SK-N-SH treated with all-trans-retinoic acid at 6 μM for 48 hours (cell line): ENCODE data around the gene NUP42.

Experiments used
- ATAC-seq: fragments of 200-7000 bp; cut with Tn5 transposase; 3 replicates; pipeline ENCODE4 v1.9.1; 2020; ENCODE audit warnings: mild to moderate bottlenecking, moderate library complexity
- ARNTL ChIP-seq: fragments of 450-650 bp; formaldehyde crosslinking; IDR thresholded peaks from 2 replicates; pipeline ENCODE4 v1.5.0; 2020; ENCODE audit warnings: low read depth, mild to moderate bottlenecking, moderate library complexity, borderline replicate concordance
- BACH2 ChIP-seq: fragments of 250-450 bp; sonication (Bioruptor Pico); IDR thresholded peaks from 2 replicates; pipeline ENCODE4 v1.9.0; 2021; ENCODE audit warnings: mild to moderate bottlenecking, borderline replicate concordance
- CREB5 ChIP-seq: fragments of 250-450 bp; sonication (Bioruptor Pico); IDR thresholded peaks from 2 replicates; pipeline ENCODE4 v1.5.1; 2020; ENCODE audit warnings: low read depth, mild to moderate bottlenecking, moderate library complexity
- ESRRG ChIP-seq: fragments of 250-450 bp; sonication (Bioruptor Pico); IDR thresholded peaks from 2 replicates; pipeline ENCODE4 v1.6.1; 2021; ENCODE audit warnings: mild to moderate bottlenecking
- GLIS3 ChIP-seq: fragments of 250-450 bp; sonication (Bioruptor Pico); IDR thresholded peaks from 2 replicates; pipeline ENCODE4 v1.5.0; 2020; ENCODE audit warnings: mild to moderate bottlenecking, moderate library complexity
- ISL1 ChIP-seq: fragments of 250-450 bp; sonication (Bioruptor Pico); IDR thresholded peaks from 2 replicates; pipeline ENCODE4 v2.1.2; 2022; ENCODE audit warnings: mild to moderate bottlenecking, moderate library complexity
- OSR1 ChIP-seq: fragments of 250-450 bp; sonication (Bioruptor Pico); IDR thresholded peaks from 2 replicates; pipeline ENCODE4 v1.8.0; 2022; ENCODE audit warnings: moderate library complexity, mild to moderate bottlenecking, inconsistent platforms
- POU6F1 ChIP-seq: fragments of 250-450 bp; sonication (Bioruptor Pico); IDR thresholded peaks from 2 replicates; pipeline ENCODE4 v1.8.0; 2021; ENCODE audit warnings: low read depth, mild to moderate bottlenecking, moderate library complexity, borderline replicate concordance
- PPARA ChIP-seq: fragments of 250-450 bp; sonication (Bioruptor Pico); IDR thresholded peaks from 2 replicates; pipeline ENCODE4 v1.5.0; 2020; ENCODE audit warnings: mild to moderate bottlenecking, borderline replicate concordance
- RARB ChIP-seq: fragments of 250-450 bp; sonication (Bioruptor Pico); IDR thresholded peaks from 2 replicates; pipeline ENCODE4 v1.8.0; 2021; ENCODE audit warnings: mild to moderate bottlenecking, moderate library complexity
- SNAI2 ChIP-seq: fragments of 250-450 bp; sonication (Bioruptor Pico); IDR thresholded peaks from 2 replicates; pipeline ENCODE4 v1.5.0; 2020; ENCODE audit warnings: mild to moderate bottlenecking, moderate library complexity
- TCF4 ChIP-seq: fragments of 250-450 bp; sonication (Bioruptor Pico); IDR thresholded peaks from 2 replicates; pipeline ENCODE4 v1.8.0; 2021; ENCODE audit warnings: mild to moderate bottlenecking, moderate library complexity, borderline replicate concordance
- TOX ChIP-seq: fragments of 250-450 bp; sonication (Bioruptor Pico); IDR thresholded peaks from 2 replicates; pipeline ENCODE4 v1.8.0; 2021; ENCODE audit warnings: mild to moderate bottlenecking, moderate library complexity, borderline replicate concordance
- ZC3H10 ChIP-seq: fragments of 250-450 bp; sonication (Bioruptor Pico); IDR thresholded peaks from 2 replicates; pipeline ENCODE4 v1.5.1; 2021; ENCODE audit warnings: mild to moderate bottlenecking, moderate library complexity
- ZFP3 ChIP-seq: fragments of 250-450 bp; sonication (Bioruptor Pico); IDR thresholded peaks from 2 replicates; pipeline ENCODE4 v1.5.0; 2020; ENCODE audit warnings: mild to moderate bottlenecking, moderate library complexity
- ZNF565 ChIP-seq: fragments of 450-650 bp; formaldehyde crosslinking; conservative IDR thresholded peaks from 2 replicates; pipeline ENCODE4 v1.5.0; 2020; ENCODE audit warnings: low read depth, mild to moderate bottlenecking, moderate library complexity
- ZNF70 ChIP-seq: fragments of 450-650 bp; formaldehyde crosslinking; IDR thresholded peaks from 2 replicates; pipeline ENCODE4 v1.5.0; 2020; ENCODE audit warnings: mild to moderate bottlenecking, moderate library complexity
- ZNF8 ChIP-seq: fragments of 450-650 bp; formaldehyde crosslinking; IDR thresholded peaks from 2 replicates; pipeline ENCODE4 v1.5.0; 2020; ENCODE audit warnings: mild to moderate bottlenecking, moderate library complexity
- TF ChIP-seq, protein P1 (sequence below): fragments of 250-450 bp; sonication (Bioruptor Pico); IDR thresholded peaks from 2 replicates; pipeline ENCODE4 v1.5.0; 2020; ENCODE audit warnings: mild to moderate bottlenecking, moderate library complexity
- TF ChIP-seq, protein P2 (sequence below): fragments of 250-450 bp; sonication (Bioruptor Pico); IDR thresholded peaks from 2 replicates; pipeline ENCODE4 v1.8.0; 2020; ENCODE audit warnings: mild to moderate bottlenecking, moderate library complexity, borderline replicate concordance
- TF ChIP-seq, protein P3 (sequence below): fragments of 250-450 bp; sonication (Bioruptor Pico); IDR thresholded peaks from 2 replicates; pipeline ENCODE4 v1.5.1; 2021; ENCODE audit warnings: mild to moderate bottlenecking, moderate library complexity

The NUP42 gene

GRCh38 chr7:23213755-23214154 is 31.9 kb downstream of the NUP42 start:
- TF ChIP-seq TCF4 (CRISPR knock-in tag) (no peak), GLIS3 (CRISPR knock-in tag) (no peak), BACH2 (no peak)
- no peak for ATAC-seq

- ATAC-seq, result no peak
- TF ChIP-seq ZNF70 (CRISPR knock-in tag), result no peak
- TF ChIP-seq, protein P1, sequence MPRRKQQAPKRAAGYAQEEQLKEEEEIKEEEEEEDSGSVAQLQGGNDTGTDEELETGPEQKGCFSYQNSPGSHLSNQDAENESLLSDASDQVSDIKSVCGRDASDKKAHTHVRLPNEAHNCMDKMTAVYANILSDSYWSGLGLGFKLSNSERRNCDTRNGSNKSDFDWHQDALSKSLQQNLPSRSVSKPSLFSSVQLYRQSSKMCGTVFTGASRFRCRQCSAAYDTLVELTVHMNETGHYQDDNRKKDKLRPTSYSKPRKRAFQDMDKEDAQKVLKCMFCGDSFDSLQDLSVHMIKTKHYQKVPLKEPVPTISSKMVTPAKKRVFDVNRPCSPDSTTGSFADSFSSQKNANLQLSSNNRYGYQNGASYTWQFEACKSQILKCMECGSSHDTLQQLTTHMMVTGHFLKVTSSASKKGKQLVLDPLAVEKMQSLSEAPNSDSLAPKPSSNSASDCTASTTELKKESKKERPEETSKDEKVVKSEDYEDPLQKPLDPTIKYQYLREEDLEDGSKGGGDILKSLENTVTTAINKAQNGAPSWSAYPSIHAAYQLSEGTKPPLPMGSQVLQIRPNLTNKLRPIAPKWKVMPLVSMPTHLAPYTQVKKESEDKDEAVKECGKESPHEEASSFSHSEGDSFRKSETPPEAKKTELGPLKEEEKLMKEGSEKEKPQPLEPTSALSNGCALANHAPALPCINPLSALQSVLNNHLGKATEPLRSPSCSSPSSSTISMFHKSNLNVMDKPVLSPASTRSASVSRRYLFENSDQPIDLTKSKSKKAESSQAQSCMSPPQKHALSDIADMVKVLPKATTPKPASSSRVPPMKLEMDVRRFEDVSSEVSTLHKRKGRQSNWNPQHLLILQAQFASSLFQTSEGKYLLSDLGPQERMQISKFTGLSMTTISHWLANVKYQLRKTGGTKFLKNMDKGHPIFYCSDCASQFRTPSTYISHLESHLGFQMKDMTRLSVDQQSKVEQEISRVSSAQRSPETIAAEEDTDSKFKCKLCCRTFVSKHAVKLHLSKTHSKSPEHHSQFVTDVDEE, result no peak
These were observed 32.6 kb downstream of the NUP42 start for GRCh38 chr7:23214423-23214822.

GRCh38 chr7:23214938-23215337 is 33.1 kb downstream of the NUP42 start:
- TF ChIP-seq, protein P2, sequence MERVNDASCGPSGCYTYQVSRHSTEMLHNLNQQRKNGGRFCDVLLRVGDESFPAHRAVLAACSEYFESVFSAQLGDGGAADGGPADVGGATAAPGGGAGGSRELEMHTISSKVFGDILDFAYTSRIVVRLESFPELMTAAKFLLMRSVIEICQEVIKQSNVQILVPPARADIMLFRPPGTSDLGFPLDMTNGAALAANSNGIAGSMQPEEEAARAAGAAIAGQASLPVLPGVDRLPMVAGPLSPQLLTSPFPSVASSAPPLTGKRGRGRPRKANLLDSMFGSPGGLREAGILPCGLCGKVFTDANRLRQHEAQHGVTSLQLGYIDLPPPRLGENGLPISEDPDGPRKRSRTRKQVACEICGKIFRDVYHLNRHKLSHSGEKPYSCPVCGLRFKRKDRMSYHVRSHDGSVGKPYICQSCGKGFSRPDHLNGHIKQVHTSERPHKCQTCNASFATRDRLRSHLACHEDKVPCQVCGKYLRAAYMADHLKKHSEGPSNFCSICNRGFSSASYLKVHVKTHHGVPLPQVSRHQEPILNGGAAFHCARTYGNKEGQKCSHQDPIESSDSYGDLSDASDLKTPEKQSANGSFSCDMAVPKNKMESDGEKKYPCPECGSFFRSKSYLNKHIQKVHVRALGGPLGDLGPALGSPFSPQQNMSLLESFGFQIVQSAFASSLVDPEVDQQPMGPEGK (CRISPR knock-in tag), result no peak
- TF ChIP-seq ZNF8 (no peak), ARNTL (CRISPR knock-in tag) (no peak)
- no peak for ATAC-seq

DNA sequence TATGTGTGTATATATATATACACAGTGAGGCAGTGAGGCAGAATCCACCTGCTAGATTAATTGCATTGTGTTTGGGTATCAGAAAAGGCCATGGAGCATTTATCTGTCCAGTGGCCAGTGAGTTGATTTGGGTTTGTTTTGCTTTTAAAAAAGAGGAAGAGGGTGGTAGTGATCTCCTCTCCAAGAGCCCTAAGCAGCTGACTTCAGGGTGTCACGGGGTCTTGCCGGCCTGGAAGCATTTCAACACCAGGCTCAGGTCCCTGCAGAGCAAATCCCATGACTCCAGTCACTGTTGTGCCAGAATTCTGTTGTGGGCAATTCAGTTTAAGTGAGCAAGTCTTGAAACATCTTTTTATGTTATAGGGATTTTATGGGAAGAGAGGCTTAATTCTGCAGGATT is 34.2 kb downstream of the NUP42 start:
- ATAC-seq, result no peak

More for the DNA sequence above, 34.2 kb downstream of the NUP42 start:
- TF ChIP-seq TOX (CRISPR knock-in tag) (no peak), ARNTL (CRISPR knock-in tag) (no peak), ESRRG (CRISPR knock-in tag) (no peak), ZFP3 (CRISPR knock-in tag) (no peak), GLIS3 (CRISPR knock-in tag) (no peak), TCF4 (CRISPR knock-in tag) (no peak), PPARA (CRISPR knock-in tag) (no peak), CREB5 (CRISPR knock-in tag) (no peak), ISL1 (no peak), OSR1 (CRISPR knock-in tag) (no peak), BACH2 (no peak), POU6F1 (CRISPR knock-in tag) (no peak), ZNF8 (no peak), RARB (CRISPR knock-in tag) (no peak), ZC3H10 (CRISPR knock-in tag) (no peak), ZNF565 (no peak), ZNF70 (CRISPR knock-in tag) (no peak), SNAI2 (CRISPR knock-in tag) (no peak)
- TF ChIP-seq, protein P3, sequence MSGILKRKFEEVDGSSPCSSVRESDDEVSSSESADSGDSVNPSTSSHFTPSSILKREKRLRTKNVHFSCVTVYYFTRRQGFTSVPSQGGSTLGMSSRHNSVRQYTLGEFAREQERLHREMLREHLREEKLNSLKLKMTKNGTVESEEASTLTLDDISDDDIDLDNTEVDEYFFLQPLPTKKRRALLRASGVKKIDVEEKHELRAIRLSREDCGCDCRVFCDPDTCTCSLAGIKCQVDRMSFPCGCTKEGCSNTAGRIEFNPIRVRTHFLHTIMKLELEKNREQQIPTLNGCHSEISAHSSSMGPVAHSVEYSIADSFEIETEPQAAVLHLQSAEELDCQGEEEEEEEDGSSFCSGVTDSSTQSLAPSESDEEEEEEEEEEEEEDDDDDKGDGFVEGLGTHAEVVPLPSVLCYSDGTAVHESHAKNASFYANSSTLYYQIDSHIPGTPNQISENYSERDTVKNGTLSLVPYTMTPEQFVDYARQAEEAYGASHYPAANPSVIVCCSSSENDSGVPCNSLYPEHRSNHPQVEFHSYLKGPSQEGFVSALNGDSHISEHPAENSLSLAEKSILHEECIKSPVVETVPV (CRISPR knock-in tag), result no peak
- TF ChIP-seq, protein P2 (CRISPR knock-in tag), result no peak
